ENCODE data around the gene IKZF2.

Gene IKZF2

GRCh38 chr2:213016166-213016983 lies 135.0 kb downstream of the IKZF2 start:
- DNase-seq (ENCODE audit: low read depth): no peak
- no peak for TF ChIP-seq CTCF (conservative IDR thresholded peaks at IDR 0.05; ENCODE audit: low read length)
- H3K4me3 ChIP-seq (ENCODE audit: low read length): no peak overlapping the region

- no peak for TF ChIP-seq CTCF (conservative IDR thresholded peaks at IDR 0.05; ENCODE audit: low read length)
- DNase-seq (ENCODE audit: low read depth): no peak
- H3K4me3 ChIP-seq (ENCODE audit: low read length): no peak overlapping the region
These were observed 135.8 kb downstream of the IKZF2 start for GRCh38 chr2:213015387-213016165.

- TF ChIP-seq CTCF (conservative IDR thresholded peaks at IDR 0.05; ENCODE audit: low read length): no peak
- no peak for DNase-seq (ENCODE audit: low read depth)
- H3K4me3 ChIP-seq (ENCODE audit: low read length): no peak overlapping the region
These were observed 137.4 kb downstream of the IKZF2 start for GRCh38 chr2:213013979-213014378.

- H3K4me3 ChIP-seq (ENCODE audit: low read length): no peak overlapping the region
- no peak for TF ChIP-seq CTCF (conservative IDR thresholded peaks at IDR 0.05; ENCODE audit: low read length)
- no peak for DNase-seq (ENCODE audit: low read depth)
These were observed 139.9 kb downstream of the IKZF2 start for GRCh38 chr2:213011505-213011904.

GRCh38 chr2:213010106-213010779 lies 141.2 kb downstream of the IKZF2 start:
- no peak overlapping the region for H3K4me3 ChIP-seq (ENCODE audit: low read length)
- TF ChIP-seq CTCF (conservative IDR thresholded peaks at IDR 0.05; ENCODE audit: low read length): no peak
- DNase-seq (ENCODE audit: low read depth): no peak

- TF ChIP-seq CTCF (conservative IDR thresholded peaks at IDR 0.05; ENCODE audit: low read length): no peak
- DNase-seq (ENCODE audit: low read depth): no peak
- no peak overlapping the region for H3K4me3 ChIP-seq (ENCODE audit: low read length)
These were observed 144.0 kb downstream of the IKZF2 start for GRCh38 chr2:213007290-213007838.

Measured in AG10803 (cell line).